Adipose tissue (tissue), 3 donors: Measurements from ENCODE around the gene TTC39A. TPM values are rescaled to one million over a fixed set of nuclear protein-coding genes. Genes with fewer than 3 reads are reported as not detected.
"Not testable (repeated sequence)": the region's sequence is repeated elsewhere in the genome, so short reads cannot be mapped to it uniquely, and the experiment has no call there.

Experiments
- H3K27ac ChIP-seq: one replicate; pipeline ENCODE4 v1.5.1; 2013; ENCODE audit warnings: low read depth, low read length
- WGBS, 3 donors: extraction: QIAGEN DNeasy Blood & Tissue Kit; methylation state at CpG; one replicate each; pipeline ENCODE4 v1.1.7; 2013; 5-methylcytosine and 5-hydroxymethylcytosine counted together
- polyA plus RNA-seq, 3 donors: library from polyadenylated mRNA; stranded (reverse); fragments of 200-250 nt; gene quantifications; one replicate each; pipeline ENCODE4 v1.2.3, GENCODE V29; 2013
- donor health status: healthy with polysubstance abuse.
- donor health status: Bipolar disorder and iron deficiency.
- donor health status: healthy.

TTC39A gene
- polyA plus RNA-seq, 3 donors, result 1.9 to 9.0 (median 2.9) TPM

DNA sequence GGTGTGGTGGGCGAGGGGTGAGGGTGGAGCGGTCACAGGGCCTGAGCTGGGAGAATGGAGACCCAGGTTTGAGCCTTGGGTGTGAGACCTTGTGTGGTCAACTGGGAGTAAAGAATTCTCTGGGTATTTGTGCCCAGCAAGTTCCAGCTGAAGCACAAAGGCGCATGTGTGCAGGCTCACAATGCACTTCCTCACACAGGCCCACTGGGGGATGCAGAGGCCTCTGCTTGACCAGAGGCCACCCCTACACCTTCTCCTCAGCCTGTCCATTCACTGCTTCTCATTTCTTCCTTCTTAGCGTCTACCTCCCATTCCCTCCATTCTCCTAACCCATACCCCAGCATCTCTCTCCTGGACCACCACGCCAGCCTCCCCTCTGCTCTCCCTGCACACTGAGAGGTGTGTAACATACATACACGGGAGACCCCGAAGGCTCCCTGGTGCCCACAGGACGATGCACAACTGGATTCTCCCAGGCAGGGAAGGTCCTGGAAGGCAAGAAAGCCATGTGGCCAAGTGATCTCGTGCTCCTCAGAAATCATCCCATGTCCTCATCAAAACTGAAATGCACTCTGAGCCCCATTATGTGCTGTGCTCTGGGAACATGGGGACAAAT lies 12.3 kb upstream of the TTC39A start:
- H3K27ac ChIP-seq, result no peak overlapping the region
- WGBS, 3 donors, result 91 to 95% (median 92%) methylated on average over 9 of the region's 9 CpGs

DNA sequence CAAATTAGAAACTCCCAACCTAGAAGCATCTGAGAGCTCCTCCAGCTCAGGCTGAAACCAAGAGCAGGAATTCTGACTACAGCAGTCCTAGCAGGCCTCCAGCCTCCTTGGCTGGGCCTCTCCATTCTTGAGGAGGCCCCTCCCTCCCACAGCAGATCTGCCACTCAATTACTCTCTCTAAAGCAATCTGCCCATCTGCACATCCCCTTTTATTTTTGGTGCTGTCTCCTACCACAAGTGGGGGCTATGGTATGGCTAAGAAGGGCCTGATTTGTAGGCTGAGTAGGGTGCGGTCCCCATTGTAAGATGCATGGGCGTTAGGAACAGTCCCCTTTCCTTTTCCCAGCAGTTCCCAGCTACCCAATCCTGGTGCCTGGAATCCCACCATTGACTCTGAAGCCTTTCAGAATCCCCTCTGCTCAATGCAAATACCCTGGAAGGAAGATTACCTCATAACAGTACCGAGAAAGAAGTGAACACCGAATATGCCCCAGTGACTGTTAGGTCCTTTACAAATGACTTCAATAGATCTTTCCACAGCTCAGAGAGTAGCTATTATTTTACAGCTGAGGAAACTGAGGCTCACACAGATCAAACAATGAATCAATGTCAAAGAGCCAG lies 11.6 kb upstream of the TTC39A start:
- WGBS, 3 donors, result 80 to 94% (median 84%) methylated on average over 4 of the region's 4 CpGs
- H3K27ac ChIP-seq, result no peak overlapping the region

DNA sequence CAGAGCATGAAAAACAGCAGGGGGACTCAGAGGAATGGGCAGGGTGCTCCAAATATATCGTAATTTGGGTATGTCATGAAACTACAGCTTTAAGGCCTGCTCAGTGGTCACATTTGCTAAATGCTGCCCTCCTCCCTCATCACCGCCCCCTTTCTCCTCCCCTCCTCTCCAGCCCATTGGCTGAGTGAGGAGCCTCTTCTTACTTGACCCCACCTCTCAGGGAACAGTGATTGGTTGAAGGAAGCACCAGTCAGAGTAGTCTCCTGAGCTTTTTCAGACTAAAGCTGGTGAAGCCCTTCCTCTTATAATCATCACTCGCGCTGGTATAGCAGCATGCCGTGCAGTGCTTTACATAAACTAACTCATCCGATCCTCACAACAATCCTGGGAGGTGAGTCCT lies 10.0 kb upstream of the TTC39A start:
- no peak overlapping the region for H3K27ac ChIP-seq
- WGBS, 3 donors, result 96 to 98% (median 96%) methylated on average over 6 of the region's 6 CpGs

DNA sequence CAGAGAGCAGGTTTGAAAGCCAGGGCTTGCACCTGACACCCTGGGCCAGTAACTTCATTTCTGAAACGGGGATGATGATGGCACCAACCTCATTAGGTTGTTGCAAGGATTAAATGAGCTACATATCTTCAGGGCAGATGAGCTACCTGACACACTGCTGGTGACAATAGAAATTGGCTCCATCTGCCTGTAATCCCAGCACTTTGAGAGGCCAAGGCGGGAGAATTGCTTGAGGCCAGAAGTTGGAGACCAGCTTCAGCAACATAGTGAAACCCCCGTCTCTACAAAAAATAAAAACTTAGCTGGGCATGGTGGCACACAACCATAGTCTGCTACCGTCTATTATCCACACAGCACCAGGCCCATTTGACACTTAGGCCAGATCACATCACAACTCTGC lies 6.3 kb upstream of the TTC39A start:
- 91 to 94% (median 92%) methylated on average over 4 of the region's 4 CpGs for WGBS, 3 donors
- H3K27ac ChIP-seq, result no peak overlapping the region

DNA sequence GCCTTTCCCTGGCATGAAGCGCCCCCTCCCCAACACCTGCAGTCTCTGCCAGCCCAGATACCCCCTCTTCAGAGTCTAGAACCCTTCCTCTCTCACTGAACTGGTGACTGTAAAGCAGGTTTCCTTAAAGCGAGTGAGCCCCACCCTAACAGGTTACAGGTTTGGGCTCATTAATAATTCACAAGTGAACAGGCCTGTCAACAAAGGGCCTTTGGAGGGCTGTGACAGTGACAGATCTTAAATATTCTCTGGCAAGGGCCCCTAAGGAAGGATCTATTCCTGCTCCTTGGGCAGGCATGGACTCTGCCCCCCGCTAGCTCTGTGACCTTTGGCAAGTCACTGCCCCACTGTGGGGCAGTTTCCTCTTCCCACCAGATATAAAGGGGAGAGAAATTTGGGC lies 5.6 kb upstream of the TTC39A start:
- WGBS, 3 donors, result 70 to 95% (median 86%) methylated on average over 3 of the region's 3 CpGs

DNA sequence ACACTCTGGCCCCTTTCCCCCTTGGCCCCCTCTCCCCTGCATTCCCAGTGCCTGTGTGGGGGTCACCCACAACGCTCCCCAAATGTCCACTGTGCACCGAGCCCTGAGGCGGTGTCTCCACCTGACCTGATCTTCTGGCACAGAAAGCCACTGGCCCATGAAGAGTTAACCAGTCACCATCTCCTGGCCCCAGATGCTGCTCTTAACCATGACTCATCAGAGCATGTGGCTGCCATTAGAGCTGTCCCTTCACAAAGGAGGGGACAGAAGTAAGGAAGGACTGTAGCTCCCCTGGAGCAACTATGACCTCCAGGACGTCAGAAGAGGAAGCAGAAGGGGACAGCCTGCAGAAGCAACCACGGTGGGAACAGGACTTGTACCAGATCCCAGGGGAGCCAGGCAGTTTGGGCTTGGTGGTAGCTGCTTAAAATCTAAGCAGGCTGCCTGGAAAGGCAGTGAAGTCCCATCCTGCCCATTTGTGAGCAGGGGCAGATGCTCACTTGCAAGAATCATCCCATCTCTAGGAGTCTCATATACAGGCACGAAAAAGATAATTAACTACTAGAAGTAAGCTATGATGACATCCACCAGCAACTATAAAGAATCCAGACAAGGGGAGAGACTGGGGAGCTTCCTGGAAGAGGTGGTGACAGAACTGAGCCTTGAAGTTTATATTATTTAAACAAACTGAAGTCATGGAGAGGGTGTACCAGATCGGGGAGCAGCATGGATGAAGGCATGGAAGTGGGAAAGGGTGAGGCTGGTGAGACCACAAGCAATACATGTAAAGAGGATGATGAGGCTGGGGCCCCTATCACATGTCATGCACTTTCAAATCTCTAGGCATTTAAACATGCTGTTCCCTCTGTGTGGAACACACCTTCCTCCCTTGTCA lies 1.1 kb upstream of the TTC39A start:
- WGBS, 3 donors, result 48 to 55% (median 54%) methylated on average over 7 of the region's 7 CpGs
- no peak overlapping the region for H3K27ac ChIP-seq

More for the DNA sequence above, 5.6 kb upstream of the TTC39A start:
- H3K27ac ChIP-seq, result no peak overlapping the region

DNA sequence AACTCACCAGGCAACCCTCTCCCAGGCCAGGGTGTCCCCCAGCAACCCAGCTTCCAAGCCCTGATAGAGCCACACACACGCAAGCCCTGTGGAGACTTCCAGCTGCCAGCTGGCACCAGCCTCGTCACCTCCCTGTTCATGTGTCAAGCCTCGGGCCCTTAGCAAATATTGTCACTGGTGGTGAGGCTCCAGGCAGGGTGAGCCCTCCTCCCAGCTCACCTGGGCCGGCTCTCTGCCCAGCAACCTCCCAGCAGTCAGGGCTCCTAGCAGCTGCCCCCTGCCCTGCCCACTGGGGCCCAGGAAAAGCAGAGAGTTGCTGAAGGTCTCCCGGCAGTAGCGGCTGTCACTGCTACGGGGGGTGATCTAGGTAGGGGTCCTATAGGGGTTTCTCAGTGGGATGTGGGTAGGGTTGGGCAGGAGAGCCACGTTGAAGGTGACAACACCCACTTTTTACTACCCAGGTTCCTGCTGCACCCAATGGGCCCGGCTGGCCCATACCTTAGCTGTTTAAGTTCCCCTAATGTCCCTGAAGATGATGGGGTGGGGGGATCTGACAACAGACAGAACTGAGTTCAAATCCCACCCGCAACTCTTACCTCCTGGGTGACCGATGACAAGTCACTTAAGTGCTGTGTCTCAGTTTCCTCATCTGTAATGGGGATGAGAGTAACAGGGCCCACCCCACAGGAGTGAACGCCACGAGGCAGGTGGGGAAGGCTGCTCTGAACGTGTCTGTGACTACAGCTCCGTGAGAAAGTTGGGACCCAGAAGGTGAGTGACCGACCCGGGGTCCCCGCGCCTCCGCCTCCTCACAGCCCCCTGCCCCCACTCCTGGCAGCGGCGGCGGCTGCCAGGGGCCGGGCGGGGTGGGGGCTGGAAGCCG lies 678 bp downstream of the TTC39A start:
- 19 to 42% (median 38%) methylated on average over 20 to 26 of the region's 26 CpGs for WGBS, 3 donors
- H3K27ac ChIP-seq, result no peak overlapping the region

DNA sequence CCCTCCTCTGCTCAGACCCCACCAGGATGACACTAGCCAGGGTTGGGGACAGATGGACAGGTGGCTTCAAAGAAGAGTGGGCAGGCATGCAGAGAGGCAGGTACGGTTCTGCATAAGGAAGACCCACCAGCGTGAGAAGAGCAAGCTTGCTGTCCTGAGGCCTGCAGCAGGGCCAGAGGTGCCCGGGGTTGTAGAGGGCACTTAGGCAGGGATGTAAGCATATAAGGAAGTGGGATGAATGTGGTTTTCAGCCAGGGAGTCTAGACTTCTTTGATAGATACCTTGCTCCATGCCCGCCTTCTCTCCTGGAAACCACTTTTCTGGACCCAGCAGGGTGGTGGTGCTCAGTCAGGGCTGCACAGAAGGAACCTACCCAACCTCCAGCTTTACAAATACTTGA lies 1.4 kb downstream of the TTC39A start:
- 65 to 94% (median 88%) methylated on average over 4 of the region's 4 CpGs for WGBS, 3 donors

DNA sequence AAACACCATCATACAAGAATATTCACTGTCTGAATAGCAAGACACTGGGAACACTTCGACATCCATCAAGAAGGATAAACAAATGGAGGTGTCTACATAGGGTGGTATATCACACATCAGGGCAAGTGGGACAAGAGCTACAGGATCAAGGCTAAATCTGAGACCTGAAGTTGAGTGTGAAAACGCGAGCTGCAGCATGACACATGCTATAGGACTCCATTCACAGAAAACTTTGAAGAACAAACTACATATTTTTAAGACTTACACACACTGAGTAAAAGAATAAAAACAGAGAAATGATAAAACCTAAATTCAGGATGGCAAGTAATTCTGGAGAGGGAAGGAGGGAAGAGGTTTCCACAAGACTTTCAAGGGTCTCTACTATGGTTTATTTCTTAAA lies 2.1 kb downstream of the TTC39A start:
- H3K27ac ChIP-seq, result no peak overlapping the region
- 88 to 97% (median 95%) methylated on average over 3 of the region's 3 CpGs for WGBS, 3 donors

More for the DNA sequence above, 1.4 kb downstream of the TTC39A start:
- H3K27ac ChIP-seq, result no peak overlapping the region

DNA sequence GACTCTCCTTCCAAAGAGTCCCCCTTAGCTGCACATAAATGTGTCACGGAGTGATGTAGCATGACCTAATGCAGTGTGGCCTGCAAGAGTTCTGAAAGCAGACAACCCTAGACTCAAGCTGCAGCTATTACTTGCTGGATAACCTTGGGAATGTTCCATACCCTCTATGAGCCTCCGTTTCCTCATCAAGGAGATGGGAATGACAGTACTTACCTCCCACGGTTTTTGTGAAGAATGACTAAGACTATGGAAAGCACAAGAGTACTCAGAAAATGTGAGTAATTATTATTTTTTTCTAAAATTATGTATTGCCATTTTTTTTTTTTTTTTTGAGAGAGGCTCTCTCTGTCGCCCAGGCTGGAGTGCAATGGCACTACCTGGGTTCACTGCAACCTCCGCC lies 3.0 kb downstream of the TTC39A start:
- H3K27ac ChIP-seq, result no peak overlapping the region
- 71 to 82% (median 74%) methylated on average over 5 of the region's 5 CpGs for WGBS, 3 donors

DNA sequence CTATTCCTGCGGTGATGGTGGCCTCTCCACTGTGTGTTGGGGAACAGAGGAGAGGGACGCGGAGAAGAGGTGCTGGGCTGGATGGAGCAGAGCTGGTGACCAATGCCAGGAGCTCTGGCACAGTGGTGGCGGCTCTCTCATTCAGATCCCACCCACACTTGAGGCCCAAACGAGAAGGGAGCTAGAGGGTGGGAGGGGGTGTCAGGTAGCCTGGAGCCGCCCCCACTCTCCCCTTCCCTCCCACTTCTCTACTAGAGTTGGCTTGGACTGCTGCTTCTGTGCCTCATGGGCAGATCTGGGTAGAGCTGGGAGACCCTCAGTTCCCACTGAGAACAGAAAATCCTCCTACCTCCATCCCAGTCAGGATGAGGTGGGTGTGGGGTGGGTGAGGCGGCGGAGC lies 3.5 kb downstream of the TTC39A start:
- no peak overlapping the region for H3K27ac ChIP-seq
- WGBS, 3 donors, result 82 to 92% (median 85%) methylated on average over 8 of the region's 8 CpGs

DNA sequence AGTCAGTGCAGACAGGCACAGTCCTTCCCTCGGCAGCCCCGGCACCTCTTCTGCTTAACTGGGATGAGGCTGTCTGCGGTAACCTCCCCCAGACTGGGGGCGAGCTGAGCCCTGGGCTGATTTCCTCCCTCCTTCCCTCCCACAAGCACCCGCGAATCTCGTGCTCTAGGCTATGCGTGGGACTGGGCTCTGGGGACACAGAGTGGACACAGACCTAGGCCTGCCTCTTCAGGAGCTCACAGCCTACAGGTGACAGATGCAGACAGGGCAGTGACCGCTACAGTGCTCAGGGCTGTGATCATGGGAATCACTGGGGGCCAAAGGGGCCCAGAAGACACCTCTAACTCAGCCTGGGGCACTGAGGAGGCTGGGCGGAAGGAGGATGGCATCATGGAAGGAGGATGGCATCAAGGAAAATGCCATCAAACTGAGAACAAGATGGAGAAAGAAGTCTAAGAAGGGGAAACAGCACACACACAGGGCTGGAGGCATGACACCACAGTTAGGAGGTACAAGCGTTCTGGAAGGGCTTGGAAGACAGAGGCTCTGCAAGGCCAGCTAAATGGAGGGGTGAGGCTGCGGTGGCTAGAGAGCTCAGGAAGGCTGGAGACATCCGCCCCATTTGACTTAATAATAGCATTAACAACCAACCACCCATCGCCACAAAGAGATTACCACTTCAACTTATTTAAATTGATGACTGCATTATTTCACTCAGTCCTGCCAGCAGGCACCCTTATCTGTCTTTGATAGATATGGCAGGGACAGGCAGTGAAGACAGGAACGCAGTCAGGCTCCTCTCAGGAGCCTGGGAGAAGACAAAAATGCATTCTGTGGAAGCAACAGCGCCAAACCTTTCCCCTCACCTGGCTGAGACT lies 4.2 kb downstream of the TTC39A start:
- WGBS, 3 donors, result 78 to 87% (median 85%) methylated on average over 16 of the region's 16 CpGs

DNA sequence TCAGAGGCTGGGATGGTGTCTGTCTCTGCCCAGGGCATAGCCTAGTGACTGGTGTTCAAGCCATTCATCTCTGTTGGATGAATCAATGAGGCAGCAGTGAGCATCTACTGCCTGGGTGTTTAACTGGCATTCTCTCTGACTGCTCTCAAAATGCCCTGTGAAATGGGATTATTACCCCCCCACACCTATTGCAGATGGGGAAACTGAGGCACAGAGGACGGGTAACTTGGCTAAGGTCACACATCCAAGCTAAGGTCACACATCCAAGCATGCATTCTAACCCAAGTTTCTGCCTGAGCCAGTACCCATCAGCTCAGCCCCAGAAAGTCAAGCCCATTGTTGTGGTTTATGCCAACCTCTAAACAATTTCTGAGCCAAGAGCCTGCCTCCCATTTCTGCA lies 5.0 kb downstream of the TTC39A start:
- H3K27ac ChIP-seq, result no peak overlapping the region

More for the DNA sequence above, 4.2 kb downstream of the TTC39A start:
- H3K27ac ChIP-seq, result no peak overlapping the region

DNA sequence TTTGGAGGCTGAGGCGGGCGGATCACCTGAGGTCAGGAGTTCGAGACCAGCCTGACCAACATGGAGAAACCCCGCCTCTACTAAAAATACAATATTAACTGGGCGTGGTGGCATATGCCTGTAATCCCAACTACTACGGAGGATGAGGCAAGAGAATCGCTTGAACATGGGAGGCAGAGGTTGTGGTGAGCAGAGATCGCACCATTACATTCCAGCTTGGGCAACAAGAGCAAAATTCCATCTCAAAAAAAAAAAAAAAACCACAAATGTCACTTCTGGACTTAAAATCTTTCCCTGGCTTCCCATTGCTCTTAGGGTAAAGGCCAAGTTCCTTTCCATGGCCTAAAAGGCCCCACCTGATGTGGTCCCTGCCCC lies 5.4 kb downstream of the TTC39A start:
- 91 to 96% (median 96%) methylated on average over 8 of the region's 8 CpGs for WGBS, 3 donors
- not testable (repeated sequence) for H3K27ac ChIP-seq

More for the DNA sequence above, 5.0 kb downstream of the TTC39A start:
- WGBS, 3 donors, result 62 to 86% (median 84%) methylated on average over 1 of the region's 1 CpG

DNA sequence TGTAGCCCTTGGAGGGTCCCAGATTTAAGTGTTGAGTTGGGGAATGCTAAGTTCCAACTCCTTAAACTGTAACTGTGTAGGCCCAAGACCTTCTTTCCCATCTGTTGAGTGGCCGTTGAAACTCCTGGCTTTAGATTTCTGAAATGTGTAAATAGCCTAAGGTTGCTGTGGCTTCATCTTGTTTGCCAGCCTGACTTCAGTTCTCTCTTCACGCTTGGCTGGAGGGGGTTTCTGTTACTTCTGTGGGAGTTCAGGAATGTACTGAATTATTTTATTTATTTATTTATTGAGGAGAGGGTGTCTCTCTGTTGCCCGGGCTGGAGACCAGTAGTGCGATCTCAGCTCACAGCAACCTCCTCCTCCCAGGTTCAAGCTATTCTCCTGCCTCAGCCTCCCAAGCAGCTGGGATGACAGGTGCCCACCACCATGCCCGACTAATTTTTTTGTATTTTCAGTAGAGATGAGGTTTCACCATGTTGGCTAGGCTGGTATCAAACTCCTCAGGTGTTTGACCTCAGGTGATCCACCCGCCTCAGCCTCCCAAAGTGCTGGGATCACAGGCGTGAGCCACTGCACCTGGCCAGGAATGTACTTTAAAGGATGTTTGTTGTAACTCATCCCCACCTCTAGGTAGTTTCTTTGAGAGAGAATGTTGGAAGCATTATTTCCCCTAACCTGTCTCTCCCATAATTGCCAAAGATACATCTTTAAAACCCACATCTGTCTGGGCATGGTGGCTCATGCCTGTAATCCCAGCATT lies 5.9 kb downstream of the TTC39A start:
- no peak overlapping the region for H3K27ac ChIP-seq
- 90 to 98% (median 94%) methylated on average over 7 of the region's 7 CpGs for WGBS, 3 donors

DNA sequence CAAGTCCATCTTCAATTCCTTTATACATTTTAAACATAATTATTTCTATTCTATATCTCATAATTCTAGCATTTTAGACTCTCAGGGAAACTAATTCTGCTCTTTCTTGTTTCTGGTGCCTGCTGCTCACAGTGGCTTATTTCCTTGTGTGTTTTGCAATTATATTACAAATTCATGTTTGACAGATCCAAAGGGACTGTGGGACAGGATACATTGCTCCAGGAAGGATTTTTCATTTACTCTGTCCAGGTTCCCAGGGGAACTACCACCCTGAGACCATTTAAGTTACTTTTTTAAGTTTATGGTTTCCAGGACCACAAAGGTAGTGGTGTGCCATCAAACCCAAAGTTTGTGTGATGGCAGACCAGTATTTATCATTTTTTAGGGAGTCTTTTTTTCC lies 6.6 kb downstream of the TTC39A start:
- no peak overlapping the region for H3K27ac ChIP-seq
